ENCODE results near the gene SRD5A2.

SRD5A2 gene

GRCh38 chr2:31580321-31581117 is at the start of gene SRD5A2:
Gene SRD5A2 (minus strand): TSS chr2:31580938. CDS start chr2:31580900, 38 bp downstream.
- no peak for DNase-seq

GRCh38 chr2:31606509-31606908 is 25.8 kb upstream of the SRD5A2 start:
- no peak for DNase-seq

GRCh38 chr2:31598694-31599093 is 18.0 kb upstream of the SRD5A2 start:
- DNase-seq: no peak

DNA sequence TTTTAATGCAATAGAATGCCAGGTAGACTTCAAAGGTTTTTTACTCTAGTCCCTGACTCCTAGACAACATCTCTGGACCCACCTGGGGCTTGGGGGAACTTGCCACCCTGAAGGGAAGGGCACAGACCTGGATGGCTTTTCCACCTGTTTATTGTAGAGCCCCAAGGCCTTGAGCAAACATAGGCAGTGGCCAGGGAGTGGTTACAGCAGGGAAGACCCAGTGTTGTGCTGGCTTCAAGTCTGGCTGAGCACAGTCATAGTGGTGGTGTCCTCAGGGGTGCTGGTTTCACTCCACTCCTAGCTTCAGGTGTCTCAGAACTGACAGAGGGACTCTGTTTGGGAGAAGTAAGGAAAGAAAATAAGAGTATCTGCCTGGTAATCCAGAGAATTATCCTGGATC is 5.5 kb upstream of the SRD5A2 start:
- DNase-seq: no peak

DNA sequence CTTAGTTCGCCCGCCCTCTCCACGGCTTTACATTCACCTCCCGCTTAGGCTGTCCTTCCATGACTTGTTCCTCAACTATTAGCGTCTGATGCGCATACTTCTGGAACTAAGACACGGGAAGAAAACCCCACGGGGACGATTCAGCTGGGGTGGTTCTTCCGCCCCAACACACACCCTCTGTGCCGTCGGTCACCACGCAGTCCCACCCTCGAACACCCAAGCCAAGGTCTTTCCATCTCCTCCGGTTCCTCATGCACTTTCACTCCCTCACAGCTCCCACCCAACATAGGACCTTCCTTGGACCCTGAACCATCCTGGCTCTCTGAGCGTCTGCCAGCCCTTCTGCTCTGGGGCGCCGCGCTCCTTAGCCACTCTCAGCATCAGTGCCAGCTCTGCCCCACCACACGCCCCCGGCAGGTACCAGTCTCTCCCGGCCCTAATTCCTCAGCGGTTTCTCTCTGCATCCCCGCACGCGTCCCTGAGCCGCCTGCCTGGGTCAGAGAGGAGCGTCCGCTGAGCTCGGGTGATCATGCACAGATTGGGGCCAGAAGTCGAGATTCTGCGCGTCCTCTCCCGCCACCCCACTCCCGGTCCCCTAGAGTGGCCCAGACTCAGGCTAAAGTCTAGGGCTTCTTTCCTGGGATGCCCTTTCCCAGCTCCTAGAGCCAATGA is 522 bp upstream of the SRD5A2 start:
- DNase-seq: no peak

DNA sequence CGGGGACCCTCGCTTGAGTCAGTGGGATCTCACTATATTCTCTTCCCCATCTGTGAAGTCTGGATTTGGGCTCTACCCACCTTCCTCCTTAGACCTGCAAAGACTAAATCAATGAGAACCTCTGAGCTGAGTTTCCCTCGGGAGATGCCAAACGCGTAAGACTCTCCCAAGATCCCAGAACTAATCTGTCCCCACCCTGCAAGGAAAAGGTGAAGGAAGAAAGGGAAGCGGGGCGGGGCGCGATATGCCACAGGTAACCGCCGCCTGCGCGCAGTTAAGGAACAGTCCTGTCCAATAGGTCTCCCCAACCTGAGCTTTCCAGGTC is 780 bp downstream of the SRD5A2 start:
- no peak for DNase-seq

DNA sequence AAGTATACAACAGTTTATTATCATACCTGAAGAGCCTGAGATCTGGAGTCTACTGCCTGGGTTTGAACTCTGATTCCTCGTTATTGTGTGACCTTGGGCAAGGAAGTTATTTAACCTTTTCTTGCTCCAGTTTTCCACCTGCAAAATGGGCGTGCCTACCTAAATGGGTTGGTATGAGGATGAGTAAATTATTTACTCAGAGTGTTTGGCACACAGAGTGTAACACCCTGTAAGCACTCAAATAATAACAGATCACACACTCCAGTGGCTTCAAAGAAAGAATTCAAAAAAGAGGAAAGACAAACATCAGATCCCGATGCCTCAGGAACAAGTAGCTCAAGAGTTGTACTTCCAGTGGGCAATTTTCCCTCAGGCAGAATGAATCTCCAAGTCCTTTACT is 2.4 kb downstream of the SRD5A2 start:
- no peak for DNase-seq

DNA sequence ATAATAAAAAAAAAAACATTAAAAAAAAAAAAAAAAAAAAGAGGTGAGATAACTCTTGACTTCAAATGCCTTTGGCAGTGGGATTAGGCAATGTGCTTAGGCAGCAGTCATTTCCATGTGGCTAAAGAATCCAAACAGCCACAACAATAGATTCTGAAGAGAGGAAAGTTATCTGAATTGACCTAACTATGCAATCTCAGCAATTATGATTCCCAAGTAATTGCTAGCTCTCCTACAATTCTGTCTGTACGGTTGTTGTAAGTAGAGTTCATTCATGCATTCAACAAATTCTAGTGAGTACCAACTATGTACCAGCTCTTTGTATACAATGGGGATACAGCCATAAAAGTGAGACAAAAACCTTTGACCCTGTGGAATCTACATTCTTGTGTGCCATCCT is 3.6 kb downstream of the SRD5A2 start:
- DNase-seq: no peak

DNA sequence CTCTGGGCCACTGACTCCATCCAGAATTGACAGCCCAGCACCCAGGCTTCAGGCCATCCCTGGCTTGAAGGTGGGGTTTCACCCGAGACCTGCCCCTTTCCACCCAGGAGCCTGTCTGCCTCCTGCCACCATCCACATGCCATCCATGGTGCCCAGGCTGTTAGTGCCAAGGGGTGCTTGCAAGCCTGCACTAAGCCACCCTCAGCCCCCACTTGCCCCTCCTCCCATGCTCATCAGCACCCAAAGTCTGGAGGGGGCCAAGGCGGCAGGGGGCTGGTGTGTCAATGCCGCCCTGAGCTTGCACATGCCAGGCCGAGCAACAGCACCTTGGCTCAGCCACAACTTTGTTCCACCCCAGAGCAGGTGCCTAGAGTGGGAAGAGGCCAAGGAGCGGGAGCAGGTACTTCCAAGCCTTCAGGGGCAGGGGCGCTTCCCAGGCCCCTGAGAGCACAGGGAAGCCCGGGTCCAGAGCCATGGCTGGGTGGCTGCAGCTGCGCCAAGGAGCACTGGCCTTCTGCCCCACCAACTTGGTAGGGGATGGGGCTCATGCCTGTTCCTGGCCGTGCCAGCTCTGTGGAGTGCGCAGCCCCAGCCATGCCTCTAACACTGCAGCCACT is 12.0 kb downstream of the SRD5A2 start:
- DNase-seq: no peak

GRCh38 chr2:31567679-31568078 is 13.1 kb downstream of the SRD5A2 start:
- no peak for DNase-seq

- DNase-seq: no peak
Measured at GRCh38 chr2:31563273-31563839, 17.4 kb downstream of the SRD5A2 start.

DNA sequence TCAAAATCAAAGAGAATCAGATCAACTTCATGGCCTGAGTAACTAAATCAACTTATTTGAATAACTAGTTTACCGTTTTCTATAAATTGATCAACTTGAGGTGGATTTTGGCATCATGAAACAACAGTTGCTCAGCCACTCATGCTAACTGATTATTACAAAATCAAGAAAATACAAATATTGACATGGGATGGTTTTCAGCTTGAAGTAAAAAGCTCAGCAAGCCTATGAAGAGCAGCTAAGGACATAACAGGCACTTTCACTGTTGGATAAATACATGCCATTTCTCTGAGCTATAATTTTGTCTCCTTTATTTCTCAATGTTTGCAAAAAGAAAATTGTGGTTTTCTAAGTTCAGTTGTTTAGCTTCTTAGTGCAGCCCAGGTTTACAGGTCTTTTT is 18.9 kb downstream of the SRD5A2 start:
- no peak for DNase-seq

GRCh38 chr2:31558401-31559295 is 22.1 kb downstream of the SRD5A2 start:
- no peak for DNase-seq

- no peak for DNase-seq
Measured at GRCh38 chr2:31556940-31557339, 23.8 kb downstream of the SRD5A2 start.

DNA sequence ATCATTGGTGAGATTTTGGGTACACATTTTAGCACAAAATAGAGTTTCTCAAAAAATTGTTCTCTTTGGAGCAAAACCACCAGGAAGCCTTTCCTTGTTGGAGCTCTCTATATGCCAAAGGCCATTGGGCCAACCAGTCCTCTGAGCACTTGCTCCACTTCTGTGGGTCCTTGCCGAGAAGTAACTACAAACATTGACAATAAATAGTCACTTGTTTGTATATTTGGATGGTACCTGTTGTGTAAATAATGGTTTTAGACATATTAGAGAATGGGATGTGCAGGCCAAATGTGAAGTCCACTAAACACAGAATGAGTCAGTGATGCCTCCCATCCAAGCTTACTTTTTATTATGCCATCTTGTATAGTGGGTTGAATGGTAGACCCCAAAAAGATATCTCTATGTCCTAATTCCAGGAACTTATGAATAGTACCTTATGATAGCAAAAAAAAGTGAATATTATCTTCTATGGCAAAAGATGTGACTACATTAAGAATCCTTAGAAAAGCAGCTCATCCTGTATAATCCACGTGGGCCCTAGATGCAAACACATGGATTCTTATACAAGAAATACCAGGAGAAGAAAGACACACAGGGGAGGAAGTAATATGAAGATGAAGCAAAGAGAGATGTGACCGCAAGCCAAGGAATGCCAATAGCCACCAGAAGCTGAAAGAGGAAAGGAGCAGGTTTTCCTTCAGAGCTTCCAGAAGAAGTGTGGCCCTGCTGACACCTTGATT is 24.6 kb downstream of the SRD5A2 start:
- no peak for DNase-seq

GRCh38 chr2:31553362-31553761 is 27.4 kb downstream of the SRD5A2 start:
- DNase-seq: no peak

- DNase-seq: no peak
Measured at GRCh38 chr2:31547485-31547884, 33.3 kb downstream of the SRD5A2 start.

GRCh38 chr2:31541853-31542252 is 38.9 kb downstream of the SRD5A2 start:
- DNase-seq: no peak

DNA sequence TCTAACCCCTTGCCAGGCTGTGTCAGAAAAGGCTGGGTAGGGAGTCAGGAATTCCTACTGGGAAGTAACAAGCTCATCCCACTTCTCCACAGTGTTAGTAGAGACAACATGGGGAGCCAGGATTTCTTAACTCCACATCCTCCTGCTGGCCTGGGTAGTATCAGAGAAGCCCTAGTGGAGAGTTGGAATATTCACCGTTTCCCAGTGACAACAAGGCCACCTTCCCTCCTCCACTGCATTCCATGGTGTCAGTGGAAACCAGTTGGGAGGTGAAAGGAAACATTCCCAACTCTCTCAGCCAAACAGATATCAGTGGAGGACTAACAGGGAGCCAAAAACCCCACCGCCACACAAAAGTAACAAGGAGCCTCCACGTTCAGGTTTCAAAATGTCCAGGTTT is 41.2 kb downstream of the SRD5A2 start:
- DNase-seq: no peak

DNA sequence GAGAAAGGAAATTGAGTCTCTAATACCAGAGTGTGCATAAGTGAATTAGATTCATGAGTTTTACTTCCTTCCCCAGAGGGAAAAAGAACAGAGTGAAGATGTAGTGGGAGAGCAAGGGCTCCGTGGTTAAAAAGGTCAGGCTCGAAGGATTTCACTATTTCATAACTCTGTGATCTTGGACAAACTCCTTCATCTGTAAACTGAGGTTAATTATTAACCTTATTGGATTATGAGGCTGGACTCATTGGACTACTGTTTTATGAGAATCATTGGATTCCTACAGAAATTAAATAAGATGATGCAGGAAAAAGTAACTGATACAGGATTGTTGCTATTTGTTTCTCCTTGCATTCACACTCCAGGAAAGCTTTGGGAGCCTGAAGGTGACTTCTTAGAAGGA is 45.0 kb downstream of the SRD5A2 start:
- DNase-seq: no peak

GRCh38 chr2:31534636-31535035 is 46.1 kb downstream of the SRD5A2 start:
- no peak for DNase-seq

DNA sequence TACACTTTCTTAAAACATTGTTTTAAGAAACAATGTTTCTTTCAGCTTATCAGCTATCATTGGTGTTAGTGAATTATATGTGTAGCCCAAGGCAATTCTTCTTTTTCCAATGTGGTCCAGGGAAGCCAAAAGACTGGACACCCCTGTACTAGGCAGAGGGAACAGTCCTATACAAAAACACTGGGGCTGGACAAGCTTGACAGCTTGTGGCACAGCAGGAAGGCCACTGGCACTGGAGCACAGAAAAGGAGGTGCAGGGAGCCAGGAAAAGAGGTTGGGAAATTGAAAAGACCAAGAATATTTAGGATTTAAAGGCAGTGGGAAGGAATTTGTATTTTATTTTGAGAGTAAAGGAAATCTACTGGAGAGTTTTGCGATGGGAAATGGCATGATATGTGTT is 47.7 kb downstream of the SRD5A2 start:
- DNase-seq: no peak
